ENCODE measurements around the gene TSPAN11. TPM values are rescaled to one million over a fixed set of nuclear protein-coding genes. Genes with fewer than 3 reads are reported as not detected.

Gene TSPAN11
- total and polyA plus RNA-seq, 2 donors (not counting 1 experiment from before 2014, with no cell fraction given), result not detected

DNA sequence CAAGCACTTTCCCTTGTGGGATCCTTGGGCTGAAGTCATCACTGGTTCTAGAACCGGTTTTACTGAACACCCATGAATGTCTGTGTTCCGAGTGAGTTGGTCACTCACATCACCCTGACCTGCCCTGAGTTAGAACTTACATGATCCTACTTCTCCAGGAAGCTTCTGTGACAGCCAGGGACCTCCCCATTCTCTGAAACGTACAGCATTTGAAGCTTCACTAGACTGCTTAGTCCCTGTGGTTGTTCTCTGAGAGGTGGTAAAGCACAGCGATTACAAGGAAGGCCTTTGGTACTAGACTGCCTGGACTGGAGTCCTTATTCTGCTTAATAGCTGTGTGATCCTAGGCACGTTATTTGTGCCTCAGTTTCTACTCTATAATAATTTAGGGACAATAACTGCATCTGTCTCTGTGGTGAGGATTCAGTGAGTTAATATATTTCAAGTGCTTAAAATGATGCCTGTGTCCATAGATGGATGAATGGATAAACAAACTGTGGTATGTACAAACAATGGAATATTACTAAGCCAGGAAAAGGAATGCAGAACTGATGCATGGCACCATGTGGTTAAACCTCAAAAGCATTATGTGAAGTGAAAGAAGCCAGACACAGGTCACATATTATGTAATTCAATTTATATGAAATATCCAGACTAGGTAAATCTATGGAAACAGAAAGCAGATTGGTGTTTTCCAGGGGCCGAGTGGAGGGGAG, 92.4 kb downstream of the TSPAN11 start:
- H3K4me1 Mint-ChIP-seq, result no peaks in the 10 kb centered on the region
- Histone ChIP-seq H3K9me3 (ENCODE audit: control extremely low read depth in 1 of 3, control insufficient read depth in 2 of 3, insufficient read depth in 1 of 3, low read length in 2 of 3) (no peaks in the 10 kb centered on the region), H3K36me3 (replicated peaks in 1 of 2; ENCODE audit: control extremely low read depth in 1 of 2, control insufficient read depth in 1 of 2, extremely low read depth in 1 of 2, insufficient read depth in 2 of 2, low read length in 1 of 2) (no peaks in the 10 kb centered on the region), H3K79me2 (ENCODE audit: control insufficient read depth, insufficient read depth, low read length) (no peaks in the 10 kb centered on the region), H2AFZ (ENCODE audit: insufficient read depth, low read depth, low read length, poor library complexity, severe bottlenecking) (no peak overlapping the region), H3K4me2 (replicated peaks; ENCODE audit: low read depth, low read length, poor library complexity, severe bottlenecking) (no peak overlapping the region), H3K27me3 (replicated peaks in 1 of 4; ENCODE audit: control extremely low read depth in 1 of 4, control insufficient read depth in 3 of 4, insufficient read depth in 4 of 4, low read length in 3 of 4) (peaks cover 0 to 2% (median 0%) of the 10 kb centered on the region in 4 experiments), H3K4me3 (ENCODE audit: control extremely low read depth in 1 of 5, extremely low read depth in 1 of 5, insufficient read depth in 1 of 5, low read depth in 2 of 5, low read length in 4 of 5) (no peak overlapping the region), H3K27ac (ENCODE audit: low read length in 2 of 2) (no peak overlapping the region), H4K20me1 (ENCODE audit: control insufficient read depth, insufficient read depth, low read length, poor library complexity, severe bottlenecking) (no peaks in the 10 kb centered on the region), H3K4me1 (ENCODE audit: control insufficient read depth in 2 of 2, insufficient read depth in 2 of 2, low read length in 2 of 2) (no peaks in the 10 kb centered on the region), H3K9ac (ENCODE audit: low read length) (no peak overlapping the region)
- ChIA-PET POLR2A (no interaction called here), CTCF (no interaction called here)
- H3K4me3 Mint-ChIP-seq, result no peak overlapping the region
- no peak for TF ChIP-seq EZH2 (IDR thresholded peaks at IDR 0.05; ENCODE audit: borderline replicate concordance, insufficient read depth, low read depth, low read length, poor library complexity, severe bottlenecking)
- TF ChIP-seq, protein P1, sequence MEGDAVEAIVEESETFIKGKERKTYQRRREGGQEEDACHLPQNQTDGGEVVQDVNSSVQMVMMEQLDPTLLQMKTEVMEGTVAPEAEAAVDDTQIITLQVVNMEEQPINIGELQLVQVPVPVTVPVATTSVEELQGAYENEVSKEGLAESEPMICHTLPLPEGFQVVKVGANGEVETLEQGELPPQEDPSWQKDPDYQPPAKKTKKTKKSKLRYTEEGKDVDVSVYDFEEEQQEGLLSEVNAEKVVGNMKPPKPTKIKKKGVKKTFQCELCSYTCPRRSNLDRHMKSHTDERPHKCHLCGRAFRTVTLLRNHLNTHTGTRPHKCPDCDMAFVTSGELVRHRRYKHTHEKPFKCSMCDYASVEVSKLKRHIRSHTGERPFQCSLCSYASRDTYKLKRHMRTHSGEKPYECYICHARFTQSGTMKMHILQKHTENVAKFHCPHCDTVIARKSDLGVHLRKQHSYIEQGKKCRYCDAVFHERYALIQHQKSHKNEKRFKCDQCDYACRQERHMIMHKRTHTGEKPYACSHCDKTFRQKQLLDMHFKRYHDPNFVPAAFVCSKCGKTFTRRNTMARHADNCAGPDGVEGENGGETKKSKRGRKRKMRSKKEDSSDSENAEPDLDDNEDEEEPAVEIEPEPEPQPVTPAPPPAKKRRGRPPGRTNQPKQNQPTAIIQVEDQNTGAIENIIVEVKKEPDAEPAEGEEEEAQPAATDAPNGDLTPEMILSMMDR (IDR thresholded peaks at IDR 0.05), result no peak
- H3K9me3 Mint-ChIP-seq (ENCODE audit: insufficient read depth), result peaks cover 2% of the 10 kb centered on the region
- H3K27ac Mint-ChIP-seq, result no peak overlapping the region
- 93% methylated on average over 5 of the region's 6 CpGs for WGBS (ENCODE audit: insufficient coverage)
- intact Hi-C loops (cut with micrococcal nuclease), result no loop called here
- ATAC-seq (ENCODE audit: low read depth) (no peak), DNase-seq (no peak)
- peaks cover 3% of the 10 kb centered on the region for H3K27me3 Mint-ChIP-seq

DNA sequence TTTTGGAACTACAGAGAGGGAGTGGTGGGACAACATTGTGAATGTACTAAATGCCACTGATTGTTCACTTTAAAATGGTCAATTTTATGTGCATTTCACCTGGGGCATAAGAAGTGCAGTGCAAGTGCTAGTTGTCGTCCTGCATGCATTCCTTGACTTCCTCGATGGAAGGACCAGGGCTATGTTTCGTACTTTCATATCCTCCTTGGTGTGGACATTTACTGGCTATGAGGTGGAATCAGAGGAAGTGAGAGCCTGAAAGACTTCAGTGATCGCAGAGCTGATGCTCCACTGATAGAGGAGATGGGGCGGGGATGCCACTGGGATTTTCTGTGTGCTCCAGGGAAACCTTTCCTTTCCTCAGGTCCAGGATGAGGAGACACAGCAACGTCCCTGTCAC, 93.0 kb downstream of the TSPAN11 start:
- Histone ChIP-seq H3K27me3 (replicated peaks in 1 of 4; ENCODE audit: control extremely low read depth in 1 of 4, control insufficient read depth in 3 of 4, insufficient read depth in 4 of 4, low read length in 3 of 4) (peaks cover 0 to 2% (median 0%) of the 10 kb centered on the region in 4 experiments), H3K9ac (ENCODE audit: low read length) (no peak overlapping the region), H4K20me1 (ENCODE audit: control insufficient read depth, insufficient read depth, low read length, poor library complexity, severe bottlenecking) (no peaks in the 10 kb centered on the region), H3K4me2 (replicated peaks; ENCODE audit: low read depth, low read length, poor library complexity, severe bottlenecking) (no peak overlapping the region), H3K4me3 (ENCODE audit: control extremely low read depth in 1 of 5, extremely low read depth in 1 of 5, insufficient read depth in 1 of 5, low read depth in 2 of 5, low read length in 4 of 5) (no peak overlapping the region), H3K79me2 (ENCODE audit: control insufficient read depth, insufficient read depth, low read length) (no peaks in the 10 kb centered on the region), H2AFZ (ENCODE audit: insufficient read depth, low read depth, low read length, poor library complexity, severe bottlenecking) (no peak overlapping the region), H3K9me3 (ENCODE audit: control extremely low read depth in 1 of 3, control insufficient read depth in 2 of 3, insufficient read depth in 1 of 3, low read length in 2 of 3) (no peaks in the 10 kb centered on the region), H3K36me3 (replicated peaks in 1 of 2; ENCODE audit: control extremely low read depth in 1 of 2, control insufficient read depth in 1 of 2, extremely low read depth in 1 of 2, insufficient read depth in 2 of 2, low read length in 1 of 2) (no peaks in the 10 kb centered on the region), H3K4me1 (ENCODE audit: control insufficient read depth in 2 of 2, insufficient read depth in 2 of 2, low read length in 2 of 2) (no peaks in the 10 kb centered on the region), H3K27ac (ENCODE audit: low read length in 2 of 2) (no peak overlapping the region)
- Mint-ChIP-seq H3K27me3 (no peaks in the 10 kb centered on the region), H3K4me3 (no peak overlapping the region), H3K9me3 (ENCODE audit: insufficient read depth) (peaks cover 2% of the 10 kb centered on the region), H3K27ac (no peak overlapping the region), H3K4me1 (no peaks in the 10 kb centered on the region)
- intact Hi-C loops (cut with micrococcal nuclease), result no loop called here
- ChIA-PET CTCF (no interaction called here), POLR2A (no interaction called here)
- ATAC-seq (ENCODE audit: low read depth), result no peak
- DNase-seq, result no peak
- 95% methylated on average over 6 of the region's 6 CpGs for WGBS (ENCODE audit: insufficient coverage)
- TF ChIP-seq EZH2 (IDR thresholded peaks at IDR 0.05; ENCODE audit: borderline replicate concordance, insufficient read depth, low read depth, low read length, poor library complexity, severe bottlenecking), result no peak
- TF ChIP-seq, protein P1 (IDR thresholded peaks at IDR 0.05), result no peak
